Endodermal cell (in vitro differentiated cells): ENCODE data around the gene FN3K. TPM values are rescaled to one million over a fixed set of nuclear protein-coding genes. Genes with fewer than 3 reads are reported as not detected.
A peak's percentile ranks its signal among the peaks of the same experiment; 100 is the strongest.

ENCODE experiments used
- DNase-seq: peaks from one replicate; pipeline ENCODE4 v3.0.0-alpha.2; 2017
- H3K27ac ChIP-seq: 2 replicates; pipeline ENCODE4 v1.5.1; 2013; ENCODE audit warnings: mild to moderate bottlenecking, low read depth, low read length, moderate library complexity
- H3K27me3 ChIP-seq: 2 replicates; pipeline ENCODE4 v1.6.1; 2013; ENCODE audit warnings: mild to moderate bottlenecking, low read length, moderate library complexity; ENCODE audit not compliant: insufficient read depth, control insufficient read depth, poor library complexity, severe bottlenecking
- H3K36me3 ChIP-seq: 2 replicates; pipeline ENCODE4 v1.7.0; 2013; ENCODE audit warnings: mild to moderate bottlenecking, low read length, moderate library complexity; ENCODE audit not compliant: control insufficient read depth, insufficient read depth
- H3K4me1 ChIP-seq: one replicate; pipeline ENCODE4 v1.7.0; 2013; ENCODE audit warnings: low read length; ENCODE audit not compliant: control insufficient read depth, insufficient read depth
- H3K4me3 ChIP-seq: 2 replicates; pipeline ENCODE4 v1.5.1; 2013; ENCODE audit warnings: mild to moderate bottlenecking, low read length, moderate library complexity
- H3K9ac ChIP-seq: 2 replicates; pipeline ENCODE4 v1.6.1; 2013; ENCODE audit warnings: mild to moderate bottlenecking, low read length, moderate library complexity; ENCODE audit not compliant: poor library complexity, severe bottlenecking; ENCODE audit errors: extremely low read depth
- H3K9me3 ChIP-seq: 2 replicates; pipeline ENCODE4 v1.6.1; 2013; ENCODE audit warnings: mild to moderate bottlenecking, low read length, moderate library complexity; ENCODE audit not compliant: control insufficient read depth
- H3K27ac Mint-ChIP-seq: 2 replicates; pipeline ENCODE4 v1.8.0; 2020; ENCODE audit warnings: mixed read lengths
- H3K27me3 Mint-ChIP-seq: 2 replicates; pipeline ENCODE4 v1.8.0; 2021; ENCODE audit warnings: mild to moderate bottlenecking, mixed read lengths; ENCODE audit not compliant: insufficient read depth
- H3K36me3 Mint-ChIP-seq: 2 replicates; pipeline ENCODE4 v1.8.0; 2020; ENCODE audit warnings: low read depth, mixed read lengths
- H3K4me1 Mint-ChIP-seq: 2 replicates; pipeline ENCODE4 v1.8.0; 2020; ENCODE audit warnings: mixed read lengths
- H3K4me3 Mint-ChIP-seq: 2 replicates; pipeline ENCODE4 v1.8.0; 2020; ENCODE audit warnings: mild to moderate bottlenecking, moderate library complexity, mixed read lengths
- H3K9me3 Mint-ChIP-seq: 2 replicates; pipeline ENCODE4 v1.8.0; 2020; ENCODE audit warnings: mild to moderate bottlenecking, mixed read lengths
- WGBS, 2 experiments: methylation state at CpG; one replicate each; pipeline versions ENCODE4 v1.1.5 to v1.1.7; 2013; ENCODE audit warnings: missing lambda C conversion rate in 2 of 2, mixed read lengths in 1 of 2; ENCODE audit not compliant: insufficient coverage in 1 of 2, insufficient read length in 1 of 2; 5-methylcytosine and 5-hydroxymethylcytosine counted together
- total RNA-seq, 2 donors: library from RNA; stranded (reverse); fragmentation: NEBNext Ultra II Directional in 1 of 2; extraction: Animal tissue kit (Norgen Biotek cat#: 25700) in 1 of 2; gene quantifications; 2 replicates in 1 of 2; 3 replicates in 1 of 2; pipeline ENCODE4 v1.2.1, GENCODE V29; 2021
- TF ChIP-seq, protein P1 (sequence below): fragments of 200-600 bp; sonication (generic); conservative IDR thresholded peaks from 2 replicates; pipeline ENCODE4 v1.5.0; 2021; ENCODE audit warnings: antibody characterized with exemption, mild to moderate bottlenecking

FN3K gene
- total RNA-seq, 2 donors from 2014 or later, result 24.7 to 35.6 TPM

DNA sequence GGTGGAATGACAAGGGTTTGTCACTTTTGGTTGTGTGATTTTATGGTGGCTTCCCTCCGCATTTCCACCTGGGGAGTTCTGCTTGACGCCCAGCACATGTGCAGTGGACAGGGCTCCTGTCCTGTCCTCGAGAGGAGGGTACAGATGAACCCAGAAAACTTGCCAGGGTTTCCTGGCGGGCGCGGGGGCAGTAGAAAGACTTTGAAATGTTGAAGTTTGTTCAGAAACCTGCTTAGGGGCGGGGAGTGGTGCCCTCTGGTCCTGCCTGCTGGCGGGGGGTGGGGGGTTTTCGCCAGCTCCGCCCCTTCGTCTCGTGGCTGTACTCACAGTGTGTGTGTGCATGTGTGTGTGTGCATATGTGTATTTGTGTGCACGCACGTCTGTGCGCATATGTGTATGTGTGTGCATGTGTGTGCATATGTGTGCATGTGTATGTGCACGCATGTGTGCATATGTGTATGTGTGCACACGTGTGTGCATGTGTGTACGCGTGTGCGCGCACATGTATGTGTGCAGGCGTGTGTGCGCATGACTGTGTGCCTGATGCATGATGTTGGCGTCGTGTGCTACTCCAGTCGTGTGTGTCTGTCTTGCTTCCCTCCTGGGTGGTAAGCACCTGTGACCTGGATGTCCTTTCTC, 12.1 kb upstream of the FN3K start:
- H3K4me3 Mint-ChIP-seq, result no peak overlapping the region
- no peaks in the 10 kb centered on the region for H3K4me1 Mint-ChIP-seq
- H3K36me3 Mint-ChIP-seq, result peaks cover 50% of the 10 kb centered on the region
- Histone ChIP-seq H3K27me3 (no peaks in the 10 kb centered on the region), H3K9ac (no peak overlapping the region), H3K9me3 (no peaks in the 10 kb centered on the region), H3K27ac (no peak overlapping the region), H3K4me1 (no peaks in the 10 kb centered on the region), H3K4me3 (no peak overlapping the region), H3K36me3 (peaks cover 41% of the 10 kb centered on the region)
- DNase-seq, result no peak
- 92 to 99% methylated on average over 15 to 26 of the region's 26 CpGs for WGBS, 2 experiments
- H3K9me3 Mint-ChIP-seq, result no peaks in the 10 kb centered on the region
- no peaks in the 10 kb centered on the region for H3K27me3 Mint-ChIP-seq
- no peak overlapping the region for H3K27ac Mint-ChIP-seq
- TF ChIP-seq, protein P1, sequence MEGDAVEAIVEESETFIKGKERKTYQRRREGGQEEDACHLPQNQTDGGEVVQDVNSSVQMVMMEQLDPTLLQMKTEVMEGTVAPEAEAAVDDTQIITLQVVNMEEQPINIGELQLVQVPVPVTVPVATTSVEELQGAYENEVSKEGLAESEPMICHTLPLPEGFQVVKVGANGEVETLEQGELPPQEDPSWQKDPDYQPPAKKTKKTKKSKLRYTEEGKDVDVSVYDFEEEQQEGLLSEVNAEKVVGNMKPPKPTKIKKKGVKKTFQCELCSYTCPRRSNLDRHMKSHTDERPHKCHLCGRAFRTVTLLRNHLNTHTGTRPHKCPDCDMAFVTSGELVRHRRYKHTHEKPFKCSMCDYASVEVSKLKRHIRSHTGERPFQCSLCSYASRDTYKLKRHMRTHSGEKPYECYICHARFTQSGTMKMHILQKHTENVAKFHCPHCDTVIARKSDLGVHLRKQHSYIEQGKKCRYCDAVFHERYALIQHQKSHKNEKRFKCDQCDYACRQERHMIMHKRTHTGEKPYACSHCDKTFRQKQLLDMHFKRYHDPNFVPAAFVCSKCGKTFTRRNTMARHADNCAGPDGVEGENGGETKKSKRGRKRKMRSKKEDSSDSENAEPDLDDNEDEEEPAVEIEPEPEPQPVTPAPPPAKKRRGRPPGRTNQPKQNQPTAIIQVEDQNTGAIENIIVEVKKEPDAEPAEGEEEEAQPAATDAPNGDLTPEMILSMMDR, result no peak

DNA sequence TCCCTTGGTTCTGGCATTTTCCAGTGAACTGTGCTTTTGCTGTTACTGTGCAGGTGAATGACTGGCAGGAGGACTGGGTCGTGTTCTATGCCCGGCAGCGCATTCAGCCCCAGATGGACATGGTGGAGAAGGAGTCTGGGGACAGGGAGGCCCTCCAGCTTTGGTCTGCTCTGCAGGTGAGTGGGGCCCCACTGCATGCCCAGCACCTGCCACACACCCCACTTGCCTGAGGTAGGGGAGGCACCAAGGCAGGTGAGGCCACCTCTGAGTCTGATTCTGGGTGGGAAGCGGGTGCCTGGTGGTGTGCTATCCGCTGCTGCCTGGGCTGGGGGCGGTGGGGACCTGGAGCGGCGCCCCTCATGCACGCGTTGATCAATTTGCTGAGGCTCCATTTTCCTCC, 9.0 kb upstream of the FN3K start:
- DNase-seq, result no peak
- no peak overlapping the region for H3K9ac ChIP-seq
- WGBS, 2 experiments, result 96 to 97% methylated on average over 8 to 10 of the region's 10 CpGs
- H3K27me3 ChIP-seq, result no peaks in the 10 kb centered on the region
- Mint-ChIP-seq H3K9me3 (no peaks in the 10 kb centered on the region), H3K27ac (no peak overlapping the region), H3K4me3 (no peak overlapping the region), H3K4me1 (no peaks in the 10 kb centered on the region), H3K27me3 (no peaks in the 10 kb centered on the region), H3K36me3 (peaks cover 46% of the 10 kb centered on the region)
- no peaks in the 10 kb centered on the region for H3K9me3 ChIP-seq
- H3K27ac ChIP-seq, result no peak overlapping the region
- TF ChIP-seq, protein P1, result no peak
- H3K4me1 ChIP-seq, result no peaks in the 10 kb centered on the region
- H3K36me3 ChIP-seq, result peaks cover 26% of the 10 kb centered on the region
- no peak overlapping the region for H3K4me3 ChIP-seq

DNA sequence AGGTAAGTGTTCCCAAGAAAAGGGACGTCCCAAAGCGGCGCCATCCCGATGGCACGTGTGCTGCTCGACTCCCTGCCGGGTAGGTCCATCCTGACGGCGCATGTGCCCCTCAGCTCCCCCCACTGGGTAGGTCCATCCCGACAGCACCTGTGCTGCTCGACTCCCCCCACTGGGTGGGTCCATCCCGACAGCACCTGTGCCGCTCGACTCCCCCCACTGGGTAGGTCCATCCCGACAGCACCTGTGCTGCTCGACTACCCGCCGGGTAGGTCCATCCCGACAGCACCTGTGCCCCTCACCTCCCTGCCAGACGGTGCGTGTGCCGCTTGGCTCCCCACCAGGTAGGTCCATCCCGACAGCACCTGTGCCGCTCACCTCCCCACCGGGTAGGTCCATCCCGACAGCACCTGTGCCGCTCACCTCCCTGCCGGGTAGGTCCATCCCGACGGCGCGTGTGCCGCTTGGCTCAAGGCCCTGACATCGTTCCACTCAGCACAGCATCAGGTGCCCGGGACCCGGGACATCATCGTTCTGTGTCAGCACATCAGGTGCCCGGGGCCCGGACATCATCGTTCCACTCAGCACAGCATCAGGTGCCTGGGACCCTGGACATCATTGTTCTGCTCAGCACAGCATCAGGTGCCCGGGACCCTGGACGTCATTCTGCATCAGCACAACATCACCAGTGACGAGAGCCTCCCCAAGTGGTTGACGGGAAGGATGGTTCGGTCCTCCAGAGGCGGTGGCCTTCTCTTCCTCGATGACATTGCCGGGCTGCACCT, 5.7 kb upstream of the FN3K start:
- Mint-ChIP-seq H3K4me3 (no peak overlapping the region), H3K27me3 (no peaks in the 10 kb centered on the region), H3K36me3 (peaks cover 48% of the 10 kb centered on the region), H3K4me1 (no peaks in the 10 kb centered on the region), H3K9me3 (no peaks in the 10 kb centered on the region), H3K27ac (no peak overlapping the region)
- H3K4me1 ChIP-seq, result no peaks in the 10 kb centered on the region
- H3K9me3 ChIP-seq, result peaks cover 9% of the 10 kb centered on the region
- peaks cover 21% of the 10 kb centered on the region for H3K36me3 ChIP-seq
- DNase-seq, result peak; percentile 51
- H3K27ac ChIP-seq, result no peak overlapping the region
- no peak overlapping the region for H3K4me3 ChIP-seq
- TF ChIP-seq, protein P1, result no peak
- no peak overlapping the region for H3K9ac ChIP-seq
- H3K27me3 ChIP-seq, result no peaks in the 10 kb centered on the region
- WGBS, 2 experiments, result 86 to 87% methylated on average over 28 to 48 of the region's 48 CpGs
